GM12864 (cell line): ENCODE measurements around the gene PDGFD.

ENCODE experiments used
- DNase-seq: peaks from one replicate; pipeline ENCODE4 v3.0.0-alpha.2; 2011; ENCODE audit warnings: low read depth
- H3K4me3 ChIP-seq: 2 replicates; pipeline ENCODE4 v1.5.1; 2011; ENCODE audit warnings: mild to moderate bottlenecking, low read depth, low read length, control low read depth
- CTCF ChIP-seq: IDR thresholded peaks from 2 replicates; pipeline ENCODE4 v1.5.1; 2011; ENCODE audit warnings: low read depth, mild to moderate bottlenecking, moderate library complexity, low read length, control low read depth, inconsistent platforms; ENCODE audit errors: missing control alignments

The PDGFD gene

GRCh38 chr11:103898065-103898464, 265.9 kb downstream of the PDGFD start:
- TF ChIP-seq CTCF, result no peak
- DNase-seq, result peak; percentile 65
- H3K4me3 ChIP-seq, result no peak overlapping the region; the same call in 1 of the 2 replicates

- TF ChIP-seq CTCF, result no peak
- no peak for DNase-seq
- no peak overlapping the region; the same call in 1 of the 2 replicates for H3K4me3 ChIP-seq
These were observed 266.6 kb downstream of the PDGFD start for GRCh38 chr11:103897160-103897936.

DNA sequence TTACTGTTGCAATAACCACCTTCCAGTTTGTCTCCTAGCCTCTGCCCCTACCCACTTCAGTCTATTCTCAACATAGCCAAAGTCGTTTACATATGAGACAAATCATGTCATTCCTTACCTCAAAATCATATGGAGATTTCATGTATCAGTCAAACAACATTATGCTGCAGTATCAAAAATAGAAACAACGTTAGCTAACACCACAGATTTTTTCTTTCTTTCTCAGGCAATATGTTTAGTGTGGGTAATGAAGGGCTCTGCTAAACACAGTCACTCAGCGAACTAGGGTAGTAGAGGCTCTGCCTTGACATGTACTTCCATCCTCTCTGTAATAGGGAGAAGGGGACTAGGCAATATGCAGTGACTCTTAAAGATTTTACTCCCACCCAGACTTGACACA, 268.8 kb downstream of the PDGFD start:
- no peak for TF ChIP-seq CTCF
- no peak for DNase-seq
- no peak overlapping the region for H3K4me3 ChIP-seq

GRCh38 chr11:103894673-103895072, 269.3 kb downstream of the PDGFD start:
- no peak for DNase-seq
- H3K4me3 ChIP-seq, result no peak overlapping the region
- TF ChIP-seq CTCF, result no peak

DNA sequence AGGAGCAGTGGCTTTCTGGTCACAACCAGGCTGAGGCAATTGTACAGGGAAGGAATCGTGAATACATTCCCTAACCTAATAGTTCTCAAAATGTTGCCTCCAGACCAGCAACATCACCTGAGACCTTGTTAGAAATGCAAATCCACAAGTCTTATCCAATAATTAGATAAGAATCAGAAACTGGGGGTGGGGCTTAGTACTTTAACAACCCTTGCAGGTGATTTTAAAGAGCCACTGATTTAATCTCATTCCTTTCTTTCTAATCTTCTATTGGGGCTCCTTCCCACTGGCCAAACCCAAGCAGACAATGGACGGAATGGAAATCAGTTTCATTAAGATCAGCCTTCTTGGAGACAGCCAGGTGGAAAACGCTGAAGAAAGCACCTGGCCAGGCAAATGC, 269.9 kb downstream of the PDGFD start:
- no peak for DNase-seq
- H3K4me3 ChIP-seq, result no peak overlapping the region
- no peak for TF ChIP-seq CTCF

DNA sequence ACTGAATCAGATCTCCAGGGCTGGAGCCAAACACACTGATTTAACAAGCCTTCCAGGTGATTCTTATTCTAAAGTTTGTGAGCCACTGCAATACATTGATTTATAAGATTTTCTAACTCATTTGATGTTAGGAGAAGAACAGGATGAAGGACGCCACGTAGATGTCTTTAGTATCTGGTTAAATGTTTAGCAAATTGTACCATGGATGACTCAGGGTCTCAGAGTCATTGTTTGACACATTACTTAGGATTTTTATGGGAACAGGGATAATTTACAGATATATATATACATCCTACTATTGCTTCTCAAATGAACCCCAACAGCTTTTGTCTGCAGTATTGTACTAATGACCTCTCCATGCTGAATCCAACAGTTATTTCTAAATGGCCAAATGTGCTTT, 270.6 kb downstream of the PDGFD start:
- no peak for TF ChIP-seq CTCF
- H3K4me3 ChIP-seq, result no peak overlapping the region
- DNase-seq, result no peak

GRCh38 chr11:103892603-103893002, 271.3 kb downstream of the PDGFD start:
- no peak overlapping the region for H3K4me3 ChIP-seq
- DNase-seq, result no peak
- no peak for TF ChIP-seq CTCF
